ENCODE results near the gene PBX4.
"Not testable (repeated sequence)": the region's sequence is repeated elsewhere in the genome, so short reads cannot be mapped to it uniquely, and the experiment has no call there.

The PBX4 gene

GRCh38 chr19:19618219-19619051, at the start of gene PBX4:
TSS of gene PBX4 (minus strand) at chr19:19618687. CDS start at chr19:19618629, 58 bp downstream.
- peak; percentile 99 for DNase-seq

- not testable (repeated sequence) for DNase-seq
These were observed 47.0 kb upstream of the PBX4 start for GRCh38 chr19:19665420-19665948.

DNA sequence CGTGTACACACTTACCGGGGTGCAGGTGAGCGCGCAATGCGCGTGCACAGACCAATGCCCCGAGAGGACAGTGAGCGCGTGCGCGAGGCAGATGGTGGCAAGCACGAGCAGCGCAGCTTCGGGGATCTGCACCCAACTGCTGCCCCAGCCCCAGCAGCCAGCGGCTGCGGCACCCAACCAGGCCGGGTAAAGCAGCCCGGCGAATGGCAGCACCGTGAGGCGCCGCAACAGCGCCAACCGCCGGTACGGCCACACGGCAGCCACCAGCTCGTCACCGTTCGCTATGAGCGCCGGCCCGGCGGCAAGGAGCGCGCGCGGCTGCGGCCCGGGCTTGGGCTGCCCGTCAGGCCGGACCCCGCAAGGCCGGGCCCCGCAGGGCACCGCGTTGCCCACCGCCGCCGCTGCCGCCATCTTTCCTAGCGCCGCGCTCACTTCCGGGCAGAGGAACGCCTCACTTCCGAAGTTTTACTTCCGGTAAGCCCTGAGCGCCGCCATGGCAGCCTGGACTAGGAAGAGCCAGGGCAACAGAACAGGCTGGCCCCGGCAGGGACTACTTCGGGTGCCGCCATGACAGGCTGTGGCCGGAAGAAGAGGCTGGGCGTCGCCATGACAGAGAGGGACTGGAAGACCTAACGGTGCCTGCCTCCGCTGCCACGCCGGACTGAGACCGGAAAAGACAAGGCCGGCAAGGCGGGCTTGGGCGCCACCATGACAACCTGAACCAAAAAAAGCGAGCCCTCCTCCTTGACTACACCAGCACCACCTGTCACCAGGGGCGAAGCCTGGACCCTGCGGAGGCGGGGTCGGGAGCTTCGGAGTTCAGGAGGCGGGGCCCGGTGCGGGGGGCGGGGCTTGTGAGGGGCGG, 45.0 kb upstream of the PBX4 start, which contains the start of gene ATP13A1:
TSS of gene ATP13A1 (minus strand) at position 421 of the 865 bp plus-strand sequence. CDS start at position 411, 10 bp downstream.
- DNase-seq: peak; percentile 94

- DNase-seq: no peak
These were observed 44.4 kb upstream of the PBX4 start for GRCh38 chr19:19662871-19663255.

DNA sequence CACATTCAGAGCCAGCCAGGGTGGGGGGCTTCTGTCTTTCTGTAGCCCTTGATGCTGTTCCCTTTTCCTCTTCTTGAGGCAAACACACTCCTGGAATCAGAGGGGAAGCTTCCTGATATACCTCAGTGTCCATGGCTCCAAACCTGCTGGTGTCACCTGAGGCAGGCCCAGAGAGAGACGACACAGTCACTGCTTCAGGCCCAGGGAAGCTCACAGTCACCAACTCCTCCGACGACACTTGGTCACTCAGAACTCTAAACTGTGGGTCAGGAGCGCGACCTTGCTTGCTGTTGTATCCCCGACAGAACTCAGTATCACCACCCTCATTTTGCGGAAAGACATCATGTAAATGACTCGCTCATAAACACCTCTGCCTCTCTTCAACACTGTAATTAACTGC, 43.9 kb upstream of the PBX4 start:
- DNase-seq: no peak

GRCh38 chr19:19661675-19662251, 43.3 kb upstream of the PBX4 start:
- DNase-seq: no peak

DNA sequence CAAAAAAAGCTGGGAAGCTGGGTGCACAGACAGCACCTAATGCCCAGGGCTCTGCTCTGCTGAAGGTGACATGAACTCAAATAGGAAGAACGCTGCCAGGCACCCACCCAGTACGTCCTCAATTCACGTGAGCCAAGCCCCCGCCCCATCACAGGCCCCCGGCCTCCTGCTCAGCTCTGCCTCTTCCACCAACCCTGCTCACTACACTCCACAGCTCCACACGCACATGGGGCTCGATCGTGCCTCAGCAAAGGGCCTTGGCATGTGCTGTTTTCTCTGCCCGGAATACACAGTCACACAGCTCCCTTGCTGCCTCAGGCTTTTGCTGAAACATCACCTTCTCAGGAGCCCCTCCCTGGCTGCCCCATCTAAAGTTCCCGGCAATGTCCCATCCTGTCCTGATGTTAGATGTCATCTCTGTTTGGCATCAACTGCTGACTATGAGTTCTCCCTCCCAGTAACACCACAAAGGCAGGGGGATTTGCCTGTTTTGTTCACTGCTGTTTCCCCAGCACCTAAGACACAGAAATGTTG, 42.7 kb upstream of the PBX4 start:
- no peak for DNase-seq

- DNase-seq: no peak
These were observed 41.3 kb upstream of the PBX4 start for GRCh38 chr19:19659646-19660245.

GRCh38 chr19:19657397-19657783, 38.9 kb upstream of the PBX4 start:
- no peak for DNase-seq

GRCh38 chr19:19656451-19657396, 38.2 kb upstream of the PBX4 start:
- DNase-seq: no peak

- no peak for DNase-seq
These were observed 37.3 kb upstream of the PBX4 start for GRCh38 chr19:19655641-19656343.

- no peak for DNase-seq
These were observed 36.6 kb upstream of the PBX4 start for GRCh38 chr19:19655051-19655594.

GRCh38 chr19:19654441-19654840, 36.0 kb upstream of the PBX4 start:
- no peak for DNase-seq

GRCh38 chr19:19653597-19654147, 35.2 kb upstream of the PBX4 start:
- DNase-seq: no peak

- DNase-seq: no peak
These were observed 34.2 kb upstream of the PBX4 start for GRCh38 chr19:19652482-19653295.

DNA sequence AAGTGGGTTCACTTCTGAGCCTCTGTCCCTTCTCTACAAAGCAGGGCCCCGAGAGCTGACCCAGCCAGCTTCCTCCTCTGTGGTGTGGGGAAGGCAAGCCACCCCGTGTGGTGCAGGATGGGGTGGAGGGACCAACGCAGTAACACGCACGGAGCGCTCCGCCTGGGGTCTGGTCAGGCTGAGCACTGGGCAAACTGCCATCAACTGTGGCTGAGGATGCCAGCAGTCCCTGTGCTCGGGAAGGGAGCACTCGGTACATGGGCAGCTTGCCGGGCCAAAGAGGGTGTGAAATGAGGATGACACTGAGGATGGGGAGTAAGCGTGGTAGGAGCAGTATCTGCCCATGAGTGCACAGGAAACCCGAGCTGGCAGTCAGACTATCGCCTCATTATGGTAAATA, 32.6 kb upstream of the PBX4 start:
- DNase-seq: no peak

- DNase-seq: no peak
These were observed 31.8 kb upstream of the PBX4 start for GRCh38 chr19:19650331-19650730.

DNA sequence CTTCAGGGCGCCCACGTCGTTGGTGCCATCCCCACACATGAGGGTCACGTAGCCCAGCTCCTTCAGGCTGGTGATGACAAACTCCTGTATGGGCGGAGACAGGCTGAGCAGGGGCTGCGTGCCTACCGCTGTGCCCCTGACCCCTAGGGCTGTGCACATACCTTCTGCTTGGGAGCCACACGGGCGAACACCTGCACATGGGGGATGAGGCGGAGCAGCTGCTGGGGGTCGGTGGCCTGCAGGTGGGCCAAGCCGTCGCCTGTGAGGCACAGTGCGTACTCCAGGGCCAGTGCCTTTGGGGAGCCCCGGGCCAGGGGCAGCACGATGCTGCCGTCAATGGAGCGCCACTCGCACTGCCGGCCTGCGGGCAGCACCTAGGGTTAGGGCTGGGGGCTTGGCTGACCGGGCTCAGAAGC, 31.1 kb upstream of the PBX4 start:
- no peak for DNase-seq

DNA sequence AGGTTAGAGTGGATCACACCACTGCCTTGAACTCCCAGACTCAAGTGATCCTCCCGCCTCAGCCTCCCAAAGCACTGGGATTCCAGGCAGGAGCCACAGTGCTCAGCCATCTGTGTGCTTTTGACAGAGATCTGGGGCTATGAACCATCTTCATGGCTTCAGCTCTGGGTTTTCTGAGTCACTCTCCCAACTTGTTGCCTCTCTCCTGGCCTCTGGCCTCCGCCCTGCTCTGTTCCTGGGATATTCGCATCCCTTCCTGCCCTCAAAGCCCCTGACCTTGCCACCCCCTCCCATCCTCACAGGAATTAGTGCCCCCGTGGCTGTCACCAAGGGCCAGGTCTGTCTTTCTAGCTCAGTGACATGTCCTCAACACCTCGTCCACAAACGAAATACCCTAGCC, 30.7 kb upstream of the PBX4 start:
- DNase-seq: no peak
